T1000 (cell line): Measurements from ENCODE around the gene MAFG.
A peak's percentile ranks its signal among the peaks of the same experiment; 100 is the strongest.
"Not testable (repeated sequence)": the region's sequence is repeated elsewhere in the genome, so short reads cannot be mapped to it uniquely, and the experiment has no call there.

Source experiments
- DNase-seq: peaks from one replicate; lab custom pipeline; 2025; ENCODE audit warnings: mixed read lengths; lab: John Stamatoyannopoulos, UW

The MAFG gene

DNA sequence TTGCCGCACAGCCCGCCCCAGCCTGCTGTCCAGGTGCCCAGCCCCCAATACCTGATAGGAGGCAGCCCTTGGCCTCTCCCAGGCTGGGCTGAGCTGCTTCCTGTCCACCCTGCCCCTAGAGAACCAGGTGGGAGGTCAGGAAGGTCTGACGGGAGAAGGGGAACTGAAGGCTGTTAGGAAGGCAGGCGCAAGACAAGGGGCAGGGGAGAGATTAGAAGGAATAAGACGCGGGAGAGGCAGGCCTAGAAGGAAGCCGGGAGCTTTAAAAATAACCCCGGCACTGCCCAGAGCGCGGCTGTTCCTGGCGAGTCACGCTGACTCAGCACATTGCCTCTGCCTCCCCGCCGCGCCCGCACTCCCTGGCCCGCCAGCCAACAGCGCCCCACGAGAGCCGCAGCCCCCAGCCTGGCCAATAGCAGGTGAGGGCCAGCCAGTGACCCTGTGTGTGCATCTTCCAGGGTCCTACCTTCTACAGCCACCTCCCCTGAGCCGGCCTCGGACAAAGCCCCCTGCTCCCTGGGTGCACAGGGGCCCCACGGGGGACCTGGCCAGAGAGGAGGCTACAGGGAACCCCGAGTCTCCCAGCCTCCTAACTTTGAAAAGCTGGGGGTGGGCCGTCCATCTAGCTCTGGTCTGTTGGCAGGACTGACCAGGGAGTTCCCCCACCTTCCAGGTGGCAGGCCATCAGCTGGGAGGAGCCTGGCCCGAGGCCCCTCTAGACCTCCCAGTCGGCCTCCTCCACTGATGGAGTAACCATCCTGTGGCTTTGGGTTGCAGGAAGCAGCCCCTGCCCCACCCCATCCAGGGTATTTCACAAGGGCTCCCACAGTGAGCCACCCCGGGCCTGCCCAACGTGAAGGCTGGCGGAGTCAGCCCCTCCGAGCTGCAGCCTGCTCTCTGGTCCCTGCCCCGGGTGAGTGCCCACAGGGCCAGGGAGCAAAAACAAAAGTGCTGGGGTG is 4.0 kb downstream of the MAFG start:
- peak; percentile 86 for DNase-seq

- no peak for DNase-seq
These were observed 4.8 kb downstream of the MAFG start for GRCh38 chr17:81922566-81923301.

- no peak for DNase-seq
These were observed 5.5 kb downstream of the MAFG start for GRCh38 chr17:81921996-81922565.

DNA sequence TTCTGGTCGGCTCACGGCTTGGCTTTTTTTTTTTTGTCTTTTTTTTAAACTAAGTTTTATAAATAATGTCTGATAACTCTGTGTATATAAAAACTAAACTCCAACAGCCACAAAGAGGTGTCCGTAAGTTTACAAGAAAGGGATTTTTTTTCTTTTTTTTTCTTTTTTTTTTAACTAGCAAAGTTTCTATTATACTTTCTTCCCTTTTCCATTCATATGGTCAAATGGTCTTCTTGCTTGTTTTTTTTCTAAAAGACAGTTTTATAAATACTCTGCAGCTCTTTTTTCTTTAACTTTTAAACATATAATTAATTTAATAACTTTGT is 6.0 kb downstream of the MAFG start:
- DNase-seq = no peak

DNA sequence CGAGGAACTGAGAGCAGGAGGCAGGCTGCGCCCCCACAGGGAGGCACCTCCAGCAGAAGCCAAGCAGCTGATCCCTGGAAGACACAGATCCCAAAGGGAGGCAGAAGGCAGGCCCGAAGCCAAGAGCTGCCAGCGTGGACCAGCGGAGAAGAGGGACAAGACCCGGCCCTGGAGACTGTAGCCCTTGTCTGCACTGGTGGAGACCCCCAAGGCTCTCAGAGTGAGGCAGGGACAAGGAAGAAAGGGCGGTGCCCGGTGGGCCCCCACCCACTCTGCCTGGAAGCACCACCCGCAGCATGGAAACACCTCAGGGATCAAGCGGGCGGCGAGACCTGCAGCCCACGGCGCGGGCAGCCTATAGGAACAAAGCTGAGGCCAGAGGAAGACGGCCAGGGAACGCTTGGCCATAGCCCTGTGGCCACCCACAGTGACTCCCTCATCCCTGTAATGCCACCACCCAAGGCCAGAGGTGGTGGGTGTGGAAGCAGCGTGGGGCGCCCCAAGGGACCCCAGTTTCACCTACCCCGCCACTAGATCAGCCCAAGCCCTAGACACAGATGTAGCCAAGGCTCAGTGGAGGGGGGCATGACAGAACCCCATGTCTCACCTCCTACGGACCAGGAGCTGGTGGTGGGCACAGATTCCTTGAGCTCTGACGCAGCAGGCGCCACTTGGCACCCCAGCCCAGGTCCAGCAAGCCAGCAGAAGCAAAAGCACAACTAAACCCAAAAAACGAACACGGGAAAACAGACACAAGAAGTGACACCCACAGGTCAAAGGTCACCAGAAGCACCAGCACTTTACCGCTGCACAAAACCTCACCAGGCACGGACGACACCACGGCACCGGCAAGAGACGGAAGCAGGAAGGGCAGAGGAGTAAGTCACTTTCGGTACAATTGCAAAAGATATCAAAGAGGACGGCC is 6.7 kb downstream of the MAFG start:
- DNase-seq = no peak

DNA sequence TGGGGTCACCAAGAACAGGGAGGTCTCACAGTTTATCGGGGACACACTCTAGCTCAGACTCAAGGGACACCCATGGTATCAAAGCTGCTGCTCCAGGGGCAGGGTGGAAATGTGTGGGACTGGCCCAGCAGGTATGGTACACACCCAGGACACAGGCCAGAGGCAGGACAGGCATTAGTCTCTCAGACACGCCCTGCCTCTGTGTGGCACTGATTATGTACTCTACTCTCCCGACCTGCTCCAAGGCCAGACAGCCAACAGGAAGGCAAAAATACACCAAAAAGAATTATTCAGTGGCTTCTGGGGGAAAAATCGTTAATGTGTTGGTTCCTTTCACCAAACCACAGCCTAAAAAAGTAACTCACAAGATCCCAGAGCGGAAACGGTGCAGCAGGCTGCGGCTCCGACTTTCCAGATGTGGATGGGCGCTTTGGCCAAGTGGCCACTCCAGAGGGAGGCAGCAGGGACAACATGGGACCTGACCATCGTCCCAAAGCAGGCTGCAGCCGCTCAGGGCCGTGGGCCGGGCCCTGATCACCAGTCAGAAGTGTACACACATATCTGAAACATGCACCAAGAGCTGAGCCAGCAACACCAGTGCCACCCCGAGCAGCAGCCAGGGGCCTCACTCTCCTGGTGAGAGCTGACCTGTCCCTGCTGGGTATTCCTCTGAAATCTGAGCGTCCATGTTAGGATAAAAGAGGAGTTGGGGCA is 8.5 kb downstream of the MAFG start:
- DNase-seq = no peak

- not testable (repeated sequence) for DNase-seq
These were observed 9.2 kb downstream of the MAFG start for GRCh38 chr17:81918333-81918669.

DNA sequence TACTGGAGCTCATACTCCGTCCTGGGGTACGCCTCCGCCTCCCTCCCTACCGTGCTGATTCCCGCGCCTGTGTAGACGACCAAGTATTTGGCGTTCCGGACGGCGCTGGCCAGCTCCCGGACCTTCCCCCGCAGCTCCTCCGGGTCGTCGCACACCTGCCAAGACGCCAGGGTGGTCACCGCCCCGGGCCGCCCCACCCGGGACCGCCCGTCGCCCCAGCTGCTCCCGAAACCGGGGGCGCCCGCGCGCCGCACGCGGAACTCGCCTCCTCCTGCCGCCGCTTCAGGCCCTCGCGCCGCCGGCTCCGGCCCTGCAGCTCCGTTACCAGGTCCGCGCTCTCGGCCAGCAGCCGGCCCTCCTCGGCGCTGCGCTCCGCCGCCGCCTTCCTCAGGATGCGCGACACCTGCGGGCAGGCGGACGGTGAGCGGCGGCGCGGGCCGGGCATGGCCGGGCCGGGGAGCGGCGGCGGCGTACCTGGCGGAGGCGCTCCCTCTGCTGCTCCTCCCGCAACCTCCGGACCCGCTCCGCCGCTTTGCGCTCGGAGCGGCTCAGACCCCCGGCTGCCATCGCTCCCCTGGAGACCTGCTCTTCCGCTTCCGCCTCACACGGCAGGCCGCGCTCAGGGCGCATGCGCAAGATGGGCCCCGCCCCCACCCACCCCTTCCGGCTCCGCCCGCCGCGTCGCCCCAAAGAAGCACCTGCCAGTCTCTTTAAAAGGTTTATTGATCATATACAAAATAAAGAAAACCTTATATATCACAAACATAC is 9.8 kb downstream of the MAFG start, which contains the start of gene SIRT7:
Gene SIRT7 (minus strand): TSS at position 612 of the 768 bp plus-strand sequence. CDS start 45 bp downstream, at position 567.
- peak; percentile 92 for DNase-seq

DNA sequence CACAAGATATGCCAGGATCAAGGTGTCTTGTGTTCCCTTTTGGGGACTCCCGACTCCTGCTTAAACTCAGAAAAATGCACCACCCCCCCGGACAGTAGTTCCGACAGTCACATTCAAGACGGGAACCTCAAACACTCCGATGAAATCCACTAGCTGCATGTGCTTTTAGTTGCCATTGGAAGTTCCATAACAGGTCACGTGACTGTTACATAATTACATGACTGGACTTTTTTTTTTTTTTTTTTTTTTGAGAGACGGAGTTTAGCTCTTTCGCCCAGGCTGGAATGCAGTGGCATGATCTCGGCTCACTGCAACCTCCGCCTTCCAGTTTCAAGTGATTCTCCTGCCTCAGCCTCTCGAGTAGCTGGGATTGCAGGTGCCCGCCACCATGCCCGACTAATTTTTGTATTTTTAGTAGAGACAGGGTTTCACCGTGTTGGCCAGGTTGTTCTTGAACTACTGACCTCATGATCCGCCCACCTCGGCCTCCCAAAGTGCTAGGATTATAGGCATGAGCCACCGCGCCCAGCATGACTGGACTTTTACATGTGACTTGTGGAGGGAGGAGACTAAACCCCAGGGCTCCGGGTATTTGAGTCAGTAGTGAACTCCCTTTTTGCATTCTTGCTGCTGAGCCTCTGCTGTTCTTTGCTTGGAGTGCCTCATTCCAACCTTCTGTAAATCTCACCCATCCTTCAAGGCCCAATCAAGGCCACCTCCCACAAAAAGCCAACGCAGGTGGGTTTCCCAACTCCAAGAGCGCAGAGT is 11.1 kb downstream of the MAFG start:
- peak; percentile 81 for DNase-seq

DNA sequence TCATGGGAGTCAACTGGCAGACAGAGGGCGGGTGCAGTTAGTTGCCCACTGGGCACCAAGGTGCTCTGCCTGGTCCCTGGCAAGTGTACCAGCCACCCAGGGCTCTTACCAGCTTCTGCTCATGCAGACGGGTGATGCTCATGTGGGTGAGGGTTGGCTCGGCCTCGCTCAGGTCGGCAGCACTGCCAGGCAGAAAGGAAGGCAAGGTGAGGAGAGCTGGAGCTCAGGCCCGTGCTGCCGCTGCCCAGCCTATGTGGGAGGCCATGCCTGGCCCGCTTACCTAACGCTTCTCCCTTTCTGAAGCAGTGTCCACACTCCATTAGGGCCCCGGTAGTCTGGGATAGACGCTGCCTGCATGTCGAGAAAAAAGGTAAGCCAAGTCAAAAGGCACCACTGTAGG is 12.2 kb downstream of the MAFG start:
- DNase-seq = no peak

DNA sequence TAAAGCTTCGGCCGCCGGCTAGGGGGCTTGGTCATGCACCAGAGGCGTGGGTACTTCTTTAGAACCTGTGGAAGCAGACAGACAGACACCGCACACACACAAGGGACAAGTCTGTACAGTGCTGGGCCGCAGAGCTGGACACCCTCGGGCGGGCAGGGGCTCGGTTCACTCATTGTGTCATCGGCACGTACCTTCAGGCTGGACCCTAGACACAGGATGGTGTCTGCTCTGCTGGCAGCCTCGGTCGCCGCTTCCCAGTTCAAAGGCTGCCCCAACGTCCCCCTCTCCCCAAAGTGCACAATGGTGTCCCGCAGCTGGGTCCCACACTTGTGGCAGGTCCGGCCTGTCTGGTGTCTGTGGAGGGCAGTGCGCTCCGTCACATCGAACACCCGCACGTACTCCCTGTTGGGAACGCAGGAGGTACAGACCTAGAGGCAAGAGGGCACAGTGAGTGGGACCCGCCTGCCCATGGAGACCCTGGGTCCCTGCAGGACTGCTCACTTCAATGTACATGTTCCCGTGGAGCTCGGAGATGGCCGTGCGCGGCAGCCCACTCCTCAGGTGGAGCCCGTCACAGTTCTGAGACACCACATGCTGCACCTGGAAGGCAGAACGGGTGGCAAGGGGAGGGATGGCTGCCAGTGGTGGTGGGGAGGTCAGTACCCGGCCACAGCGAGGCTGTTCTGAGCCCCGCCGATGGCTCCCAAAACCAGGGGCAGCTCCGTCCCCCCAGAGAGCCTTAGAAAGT is 13.3 kb downstream of the MAFG start:
- DNase-seq = no peak

DNA sequence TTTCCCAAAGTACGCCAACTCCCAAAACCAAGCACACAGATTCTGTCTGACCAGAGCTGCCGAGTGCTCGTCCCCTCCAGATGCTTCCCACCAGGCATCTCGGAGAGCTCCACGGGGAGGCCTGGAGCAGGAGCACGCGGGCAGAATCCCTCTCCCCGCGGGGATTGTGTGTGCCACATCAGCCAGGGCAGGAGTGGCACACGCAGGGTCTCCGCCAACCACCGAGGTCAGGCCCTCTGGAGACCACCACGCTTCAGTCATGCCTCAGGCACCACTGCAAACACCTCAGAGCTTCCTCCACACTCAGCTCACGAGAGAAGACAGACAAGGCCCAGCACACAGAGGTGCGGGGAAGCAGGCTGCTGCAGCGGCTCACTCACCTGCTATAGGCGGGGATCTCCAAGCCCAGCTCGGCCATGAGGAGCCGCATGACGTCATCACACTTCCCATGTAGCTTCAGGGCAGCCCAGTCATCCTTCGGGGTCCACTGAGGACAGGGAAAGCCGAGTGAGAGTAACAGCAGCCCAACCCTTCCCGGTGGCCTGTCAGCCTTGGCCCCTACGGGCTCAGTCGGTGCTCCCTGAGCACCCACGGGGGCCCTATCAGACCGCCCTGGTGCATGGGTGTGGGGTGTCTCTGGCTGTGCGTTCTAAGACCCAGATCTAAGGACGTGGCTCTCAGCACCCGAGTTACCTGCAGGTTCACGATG is 14.0 kb downstream of the MAFG start:
- DNase-seq = peak; percentile 22

GRCh38 chr17:81912441-81913309 is 14.9 kb downstream of the MAFG start:
- DNase-seq = peak; percentile 60

- DNase-seq = no peak
These were observed 15.6 kb downstream of the MAFG start for GRCh38 chr17:81911969-81912368.

- DNase-seq = peak; percentile 95
These were observed 16.1 kb downstream of the MAFG start, which contains the start of gene PCYT2 for GRCh38 chr17:81911277-81911961. TSS of gene PCYT2 (minus strand) at chr17:81911399. CDS start at chr17:81911355, 44 bp downstream.

DNA sequence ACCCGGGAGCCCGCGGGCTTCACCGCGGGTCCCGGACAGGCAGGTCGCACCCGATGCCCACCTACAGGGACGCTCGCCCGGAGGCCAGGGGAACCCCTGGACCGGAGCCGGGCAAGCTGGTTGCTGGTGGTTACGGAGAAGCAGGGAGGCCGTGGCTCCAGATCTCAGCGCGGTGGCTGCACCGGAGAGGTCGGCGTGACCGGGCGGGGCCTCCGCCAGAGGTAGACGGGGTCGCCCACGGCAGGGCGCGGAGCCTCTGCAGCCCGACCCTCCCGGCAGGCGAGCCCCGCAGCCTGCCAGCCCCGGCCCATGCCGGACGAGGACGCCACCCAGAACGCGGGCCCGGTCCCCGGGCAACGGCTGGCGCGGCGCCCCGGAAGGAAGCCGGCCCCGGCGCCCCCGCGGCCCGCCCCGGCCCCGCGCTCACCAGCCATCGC is 16.7 kb downstream of the MAFG start:
- no peak for DNase-seq
